ENCODE data around the gene SCNN1A.

DNA sequence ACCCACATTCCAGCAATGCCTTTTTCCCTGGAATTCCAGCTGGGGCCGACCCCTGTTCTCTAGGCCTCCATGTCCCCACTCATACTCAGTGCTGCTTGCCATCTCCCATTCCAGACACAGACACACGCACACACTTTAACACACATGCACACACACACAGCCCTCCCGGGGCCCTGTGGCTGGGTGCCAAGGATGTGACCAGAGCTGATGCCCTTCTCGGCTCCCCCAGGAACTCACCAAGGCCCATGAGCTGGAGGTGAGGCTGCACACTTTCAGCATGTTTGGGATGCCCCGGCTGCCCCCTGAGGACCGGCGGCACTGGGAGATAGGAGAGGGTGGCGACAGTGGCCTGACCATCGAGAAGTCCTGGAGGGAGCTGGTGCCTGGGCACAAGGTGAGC is 60.6 kb downstream of the SCNN1A start:
- TF ChIP-seq CTCF (IDR thresholded peaks at IDR 0.05), result no peak
- no peak for TF ChIP-seq POLR2AphosphoS5 (IDR thresholded peaks at IDR 0.05)

Measured in sigmoid colon (tissue), 4 donors.